Nephron progenitor cell (in vitro differentiated cells): ENCODE measurements around the gene CXCR4.

ENCODE experiments used
- DNase-seq: peaks from one replicate; pipeline ENCODE4 v3.0.0; 2021
- H3K27ac Mint-ChIP-seq: 2 replicates; pipeline ENCODE4 v1.8.0; 2021; ENCODE audit warnings: mild to moderate bottlenecking, moderate library complexity, mixed read lengths
- H3K27me3 Mint-ChIP-seq: 2 replicates; pipeline ENCODE4 v1.8.0; 2021; ENCODE audit warnings: mild to moderate bottlenecking, low read depth, mixed read lengths; ENCODE audit not compliant: poor library complexity
- H3K36me3 Mint-ChIP-seq: 2 replicates; pipeline ENCODE4 v1.8.0; 2021; ENCODE audit warnings: low read depth, mixed read lengths
- H3K4me1 Mint-ChIP-seq: 2 replicates; pipeline ENCODE4 v1.8.0; 2021; ENCODE audit warnings: mixed read lengths
- H3K4me3 Mint-ChIP-seq: 2 replicates; pipeline ENCODE4 v1.8.0; 2021; ENCODE audit warnings: mild to moderate bottlenecking, moderate library complexity, mixed read lengths
- H3K9me3 Mint-ChIP-seq: 2 replicates; pipeline ENCODE4 v1.8.0; 2021; ENCODE audit warnings: mild to moderate bottlenecking, moderate library complexity, mixed read lengths
- CTCF ChIP-seq: fragments of 200-600 bp; sonication (generic); IDR thresholded peaks from 2 replicates; pipeline ENCODE4 v1.5.0; 2021; ENCODE audit warnings: antibody characterized with exemption

CXCR4 gene

GRCh38 chr2:136151021-136151971, 33.3 kb upstream of the CXCR4 start:
- Mint-ChIP-seq H3K27ac (no peak overlapping the region), H3K4me1 (no peaks in the 10 kb centered on the region), H3K4me3 (no peak overlapping the region), H3K36me3 (no peaks in the 10 kb centered on the region), H3K9me3 (no peaks in the 10 kb centered on the region), H3K27me3 (no peaks in the 10 kb centered on the region)
- no peak for DNase-seq
- TF ChIP-seq CTCF = no peak

GRCh38 chr2:136149011-136149410, 31.1 kb upstream of the CXCR4 start:
- H3K4me3 Mint-ChIP-seq = no peak overlapping the region
- no peaks in the 10 kb centered on the region for H3K9me3 Mint-ChIP-seq
- H3K27ac Mint-ChIP-seq = no peak overlapping the region
- peaks cover 6% of the 10 kb centered on the region for H3K4me1 Mint-ChIP-seq
- peaks cover 4% of the 10 kb centered on the region for H3K27me3 Mint-ChIP-seq
- no peak for DNase-seq
- no peaks in the 10 kb centered on the region for H3K36me3 Mint-ChIP-seq
- no peak for TF ChIP-seq CTCF

GRCh38 chr2:136146564-136146963, 28.6 kb upstream of the CXCR4 start:
- no peak overlapping the region for H3K4me3 Mint-ChIP-seq
- no peaks in the 10 kb centered on the region for H3K9me3 Mint-ChIP-seq
- no peak overlapping the region for H3K27ac Mint-ChIP-seq
- peaks cover 4% of the 10 kb centered on the region for H3K27me3 Mint-ChIP-seq
- TF ChIP-seq CTCF = no peak
- H3K36me3 Mint-ChIP-seq = no peaks in the 10 kb centered on the region
- peaks cover 7% of the 10 kb centered on the region for H3K4me1 Mint-ChIP-seq
- DNase-seq = no peak

- H3K9me3 Mint-ChIP-seq = no peaks in the 10 kb centered on the region
- DNase-seq = no peak
- H3K27me3 Mint-ChIP-seq = peaks cover 4% of the 10 kb centered on the region
- TF ChIP-seq CTCF = no peak
- H3K4me3 Mint-ChIP-seq = no peak overlapping the region
- no peaks in the 10 kb centered on the region for H3K36me3 Mint-ChIP-seq
- peaks cover 7% of the 10 kb centered on the region for H3K4me1 Mint-ChIP-seq
- no peak overlapping the region for H3K27ac Mint-ChIP-seq
Observed at GRCh38 chr2:136143603-136144451, 25.9 kb upstream of the CXCR4 start.

GRCh38 chr2:136141510-136142149, 23.7 kb upstream of the CXCR4 start:
- Mint-ChIP-seq H3K4me1 (peaks cover 21% of the 10 kb centered on the region), H3K4me3 (no peak overlapping the region), H3K27ac (no peak overlapping the region), H3K9me3 (no peaks in the 10 kb centered on the region), H3K36me3 (no peaks in the 10 kb centered on the region), H3K27me3 (peaks cover 4% of the 10 kb centered on the region)
- no peak for DNase-seq
- no peak for TF ChIP-seq CTCF
